ENCODE data around the gene CCDC146. TPM values are rescaled to one million over a fixed set of nuclear protein-coding genes. Genes with fewer than 3 reads are reported as not detected.

CCDC146 gene
- total RNA-seq, 2 donors from 2014 or later, result 3.6 to 12.7 TPM

GRCh38 chr7:77238703-77239136 lies 116.3 kb downstream of the CCDC146 start:
- Histone ChIP-seq H3K4me3 (no peak overlapping the region), H3K27me3 (no peaks in the 10 kb centered on the region), H3K9me3 (no peaks in the 10 kb centered on the region), H3K4me1 (peaks cover 0 to 39% of the 10 kb centered on the region in 2 donors), H3K36me3 (no peaks in the 10 kb centered on the region), H3K27ac (peak overlapping the region; percentile 32 to 86)
- DNase-seq (ENCODE audit: low spot score), result no peak
- TF ChIP-seq, protein P1, sequence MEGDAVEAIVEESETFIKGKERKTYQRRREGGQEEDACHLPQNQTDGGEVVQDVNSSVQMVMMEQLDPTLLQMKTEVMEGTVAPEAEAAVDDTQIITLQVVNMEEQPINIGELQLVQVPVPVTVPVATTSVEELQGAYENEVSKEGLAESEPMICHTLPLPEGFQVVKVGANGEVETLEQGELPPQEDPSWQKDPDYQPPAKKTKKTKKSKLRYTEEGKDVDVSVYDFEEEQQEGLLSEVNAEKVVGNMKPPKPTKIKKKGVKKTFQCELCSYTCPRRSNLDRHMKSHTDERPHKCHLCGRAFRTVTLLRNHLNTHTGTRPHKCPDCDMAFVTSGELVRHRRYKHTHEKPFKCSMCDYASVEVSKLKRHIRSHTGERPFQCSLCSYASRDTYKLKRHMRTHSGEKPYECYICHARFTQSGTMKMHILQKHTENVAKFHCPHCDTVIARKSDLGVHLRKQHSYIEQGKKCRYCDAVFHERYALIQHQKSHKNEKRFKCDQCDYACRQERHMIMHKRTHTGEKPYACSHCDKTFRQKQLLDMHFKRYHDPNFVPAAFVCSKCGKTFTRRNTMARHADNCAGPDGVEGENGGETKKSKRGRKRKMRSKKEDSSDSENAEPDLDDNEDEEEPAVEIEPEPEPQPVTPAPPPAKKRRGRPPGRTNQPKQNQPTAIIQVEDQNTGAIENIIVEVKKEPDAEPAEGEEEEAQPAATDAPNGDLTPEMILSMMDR (IDR thresholded peaks at IDR 0.05), result no peak

DNA sequence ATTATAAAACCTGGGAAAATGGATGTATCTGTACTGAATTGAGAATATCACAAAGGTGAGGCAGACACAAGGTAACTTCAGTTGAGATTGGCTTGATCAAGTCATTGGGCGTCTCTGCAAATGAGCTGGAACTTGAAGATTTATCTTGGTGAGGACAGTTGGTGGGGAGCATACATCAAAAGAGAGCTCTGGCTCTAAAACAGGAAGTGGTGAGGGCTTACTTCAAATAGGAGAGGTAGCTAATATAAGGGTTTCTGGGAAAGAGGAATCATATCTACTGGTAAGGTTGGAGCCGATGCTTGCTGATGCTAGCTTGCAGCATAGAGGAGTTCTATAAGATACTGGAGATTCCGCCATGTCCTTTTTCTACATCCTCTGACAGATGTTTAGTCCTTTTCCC lies 117.1 kb downstream of the CCDC146 start:
- TF ChIP-seq, protein P1 (IDR thresholded peaks at IDR 0.05), result no peak
- Histone ChIP-seq H3K27ac (peak overlapping the region in 1 of 2 donors; percentile 86), H3K9me3 (no peaks in the 10 kb centered on the region), H3K4me1 (peaks cover 0 to 40% of the 10 kb centered on the region in 2 donors), H3K27me3 (no peaks in the 10 kb centered on the region), H3K4me3 (no peak overlapping the region), H3K36me3 (no peaks in the 10 kb centered on the region)
- DNase-seq (ENCODE audit: low spot score), result no peak

- H3K4me3 ChIP-seq, result no peak overlapping the region
- DNase-seq (ENCODE audit: low spot score), result no peak
- no peaks in the 10 kb centered on the region for H3K36me3 ChIP-seq
- TF ChIP-seq, protein P1 (IDR thresholded peaks at IDR 0.05), result no peak
- peak overlapping the region; percentile 69 to 86 for H3K27ac ChIP-seq
- H3K4me1 ChIP-seq, result peaks cover 0 to 66% of the 10 kb centered on the region in 2 donors
- no peaks in the 10 kb centered on the region for H3K27me3 ChIP-seq
- no peaks in the 10 kb centered on the region for H3K9me3 ChIP-seq
Observed at GRCh38 chr7:77242068-77242467, 119.7 kb downstream of the CCDC146 start.

DNA sequence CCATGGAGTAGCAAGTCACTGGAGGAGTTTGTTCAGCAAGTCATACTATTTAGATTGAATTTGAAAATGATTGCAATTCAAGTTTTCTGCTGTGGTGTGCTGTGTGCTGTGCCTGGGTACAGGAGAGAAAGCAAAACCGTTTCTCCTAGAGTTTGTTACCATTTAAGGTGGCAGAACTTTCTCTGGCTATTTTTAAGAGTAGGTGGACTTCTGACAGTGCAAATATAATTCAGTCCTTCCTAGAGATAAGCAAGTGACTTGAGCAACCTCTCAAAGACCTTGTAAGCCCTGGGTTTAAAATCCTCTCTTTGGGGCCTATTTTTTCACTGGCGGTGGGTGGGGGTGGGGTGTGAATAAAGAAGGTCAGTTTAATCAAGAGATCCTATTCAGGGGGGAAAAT lies 120.1 kb downstream of the CCDC146 start:
- H3K27me3 ChIP-seq, result no peaks in the 10 kb centered on the region
- DNase-seq (ENCODE audit: low spot score), result no peak
- TF ChIP-seq, protein P1 (IDR thresholded peaks at IDR 0.05), result no peak
- H3K36me3 ChIP-seq, result no peaks in the 10 kb centered on the region
- H3K27ac ChIP-seq, result peak overlapping the region; percentile 69 to 86
- no peak overlapping the region for H3K4me3 ChIP-seq
- H3K9me3 ChIP-seq, result no peaks in the 10 kb centered on the region
- H3K4me1 ChIP-seq, result peaks cover 0 to 62% of the 10 kb centered on the region in 2 donors

DNA sequence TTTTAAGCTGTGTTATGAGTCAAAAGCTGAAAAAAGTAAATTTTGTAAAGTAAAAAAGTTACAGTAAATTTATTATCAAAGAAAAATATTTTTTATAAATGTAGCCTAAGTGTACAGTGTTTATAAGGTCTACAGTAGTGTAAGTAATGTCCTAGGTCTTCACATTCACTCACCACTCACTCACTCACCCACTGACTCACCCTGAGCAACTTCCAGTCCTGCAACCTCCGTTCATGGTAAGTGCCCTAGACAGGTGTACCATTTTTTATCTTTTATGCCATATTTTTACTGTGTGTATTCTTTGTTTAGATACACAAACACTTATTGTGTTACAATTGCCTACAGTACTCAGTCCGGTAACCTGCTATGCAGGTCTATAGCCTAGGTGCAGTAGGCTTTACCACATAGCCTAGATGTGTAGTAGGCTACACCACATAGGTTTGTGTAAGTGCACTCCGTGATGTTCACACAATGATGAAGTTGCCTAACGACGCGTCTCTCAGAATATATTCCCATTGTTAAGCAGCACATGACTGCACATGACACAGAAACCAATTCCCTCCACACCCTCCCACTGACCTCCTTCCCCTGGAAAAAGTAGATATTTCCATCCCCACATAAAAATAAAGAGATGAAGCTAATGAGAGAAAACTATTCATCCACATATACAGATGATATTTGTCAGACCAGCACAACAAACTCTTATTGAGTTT lies 122.0 kb downstream of the CCDC146 start:
- H3K36me3 ChIP-seq, result no peaks in the 10 kb centered on the region
- no peak for DNase-seq (ENCODE audit: low spot score)
- H3K27me3 ChIP-seq, result no peaks in the 10 kb centered on the region
- no peaks in the 10 kb centered on the region for H3K9me3 ChIP-seq
- H3K4me1 ChIP-seq, result peaks cover 0 to 44% of the 10 kb centered on the region in 2 donors
- TF ChIP-seq, protein P1 (IDR thresholded peaks at IDR 0.05), result no peak
- H3K27ac ChIP-seq, result peak overlapping the region; percentile 49 to 86
- peak overlapping the region in 1 of 2 donors; percentile 13 for H3K4me3 ChIP-seq

Measured in right atrium auricular region (tissue), 2 donors.